ENCODE data around the gene SLX4IP. TPM values are rescaled to one million over a fixed set of nuclear protein-coding genes. Genes with fewer than 3 reads are reported as not detected.

SLX4IP gene
- total and polyA plus RNA-seq, 2 of the 13 experiments (the other 11 are each of a cell fraction or from before 2014, with no cell fraction given), result 3.6 to 7.3 TPM

GRCh38 chr20:10673842-10674683, 239.0 kb downstream of the SLX4IP start, which contains the start of gene JAG1 (continued):
- TF ChIP-seq CSRNP2 (CRISPR knock-in tag; conservative IDR thresholded peaks at IDR 0.05; ENCODE audit: low read depth) (no peak), TIGD3 (CRISPR knock-in tag; IDR thresholded peaks at IDR 0.05; ENCODE audit: borderline replicate concordance) (no peak), MAX (IDR thresholded peaks at IDR 0.05) (peak; percentile 80), KLF11 (CRISPR knock-in tag; IDR thresholded peaks at IDR 0.05) (peak; percentile 97), ZNF570 (CRISPR knock-in tag; IDR thresholded peaks at IDR 0.05; ENCODE audit: borderline replicate concordance) (peak; percentile 48; the same call in 1 of the 2 replicates), ZNF841 (CRISPR knock-in tag; IDR thresholded peaks at IDR 0.05; ENCODE audit: borderline replicate concordance) (no peak), FOXK1 (CRISPR knock-in tag; IDR thresholded peaks at IDR 0.05; ENCODE audit: borderline replicate concordance, low read depth) (no peak), KAT7 (CRISPR knock-in tag; IDR thresholded peaks at IDR 0.05; ENCODE audit: borderline replicate concordance) (0 out of 2 replicates have a peak, but pooled peaks have one; percentile 17), ZBTB34 (CRISPR knock-in tag; IDR thresholded peaks at IDR 0.05) (peak; percentile 75; the same call in 1 of the 2 replicates), NAIF1 (CRISPR knock-in tag; IDR thresholded peaks at IDR 0.05; ENCODE audit: borderline replicate concordance) (peak; percentile 92; the same call in 1 of the 2 replicates), NFKBIZ (CRISPR knock-in tag; IDR thresholded peaks at IDR 0.05) (peak; percentile 46; the same call in 1 of the 2 replicates), RAD51 (IDR thresholded peaks at IDR 0.05; ENCODE audit: borderline replicate concordance) (no peak), ZNF75D (CRISPR knock-in tag; IDR thresholded peaks at IDR 0.05; ENCODE audit: borderline replicate concordance) (no peak), ZNF136 (CRISPR knock-in tag; IDR thresholded peaks at IDR 0.05; ENCODE audit: low read depth) (peak; percentile 80), SNAI1 (CRISPR knock-in tag; IDR thresholded peaks at IDR 0.05; ENCODE audit: borderline replicate concordance) (peak; percentile 57), HIVEP1 (CRISPR knock-in tag; IDR thresholded peaks at IDR 0.05) (no peak; the same call in none of the 2 replicates), CHD4 (IDR thresholded peaks at IDR 0.05; ENCODE audit: borderline replicate concordance, low read length) (no peak; the same call in 1 of the 2 replicates), ZNF264 (CRISPR knock-in tag; IDR thresholded peaks at IDR 0.05) (peak; percentile 78; the same call in 1 of the 2 replicates), TGIF2 (CRISPR knock-in tag; IDR thresholded peaks at IDR 0.05) (peak; percentile 53), MIER2 (CRISPR knock-in tag; IDR thresholded peaks at IDR 0.05) (0 out of 2 replicates have a peak, but pooled peaks have one; percentile 45), ZNF672 (CRISPR knock-in tag; IDR thresholded peaks at IDR 0.05) (no peak), UBTF (CRISPR knock-in tag; IDR thresholded peaks at IDR 0.05) (peak; percentile 96), ZNF557 (CRISPR knock-in tag; IDR thresholded peaks at IDR 0.05) (peak; percentile 11; the same call in 1 of the 2 replicates)
